HepG2 (cell line): ENCODE data around the gene FAM20A. TPM values are rescaled to one million over a fixed set of nuclear protein-coding genes. Genes with fewer than 3 reads are reported as not detected.

ENCODE experiments used
- ATF2 ChIP-seq: sonication (generic); formaldehyde crosslinking; IDR thresholded peaks from 2 replicates; pipeline ENCODE4 v1.4.0; 2020; ENCODE audit warnings: missing genetic modification reagents
- CHD4 ChIP-seq: fragments of 200-600 bp; sonication (generic); IDR thresholded peaks from 2 replicates; pipeline ENCODE4 v1.7.0; 2017; ENCODE audit warnings: mild to moderate bottlenecking, low read length, borderline replicate concordance
- FOXK1 ChIP-seq: sonication (generic); formaldehyde crosslinking; IDR thresholded peaks from 2 replicates; pipeline ENCODE4 v1.4.0; 2020; ENCODE audit warnings: low read depth, missing genetic modification reagents, borderline replicate concordance
- HHEX ChIP-seq: IDR thresholded peaks from 2 replicates; pipeline ENCODE4 v1.6.1; 2016; ENCODE audit warnings: control low read depth
- IRF1 ChIP-seq: sonication (generic); formaldehyde crosslinking; IDR thresholded peaks from 2 replicates; pipeline ENCODE4 v1.4.0; 2020; ENCODE audit warnings: low read depth, mild to moderate bottlenecking, missing genetic modification reagents
- KDM5A ChIP-seq: fragments of 200-600 bp; sonication (generic); IDR thresholded peaks from 2 replicates; pipeline ENCODE4 v1.7.0; 2018; ENCODE audit warnings: antibody characterized with exemption, mild to moderate bottlenecking, low read length, borderline replicate concordance
- KLF11 ChIP-seq: IDR thresholded peaks from 2 replicates; pipeline ENCODE4 v1.6.1; 2016; ENCODE audit warnings: missing compliant biosample characterization
- NR2F2 ChIP-seq: IDR thresholded peaks from 2 replicates; pipeline ENCODE4 v1.6.1; 2012; ENCODE audit warnings: low read depth, inconsistent platforms, borderline replicate concordance
- PCBP2 ChIP-seq: fragments of 200-400 bp; formaldehyde crosslinking; optimal IDR thresholded peaks from 2 replicates; pipeline ENCODE3; 2018; ENCODE audit warnings: low read length, low read depth; ENCODE audit not compliant: poor library complexity, severe bottlenecking
- POLR2AphosphoS2 ChIP-seq: IDR thresholded peaks from 2 replicates; pipeline ENCODE4 v1.6.1; 2011; ENCODE audit warnings: low read depth, low read length, improper control_type of control experiment
- TIGD3 ChIP-seq: sonication (generic); formaldehyde crosslinking; IDR thresholded peaks from 2 replicates; pipeline ENCODE4 v1.5.1; 2020; ENCODE audit warnings: mild to moderate bottlenecking, missing genetic modification reagents, borderline replicate concordance
- TSC22D2 ChIP-seq: sonication (generic); formaldehyde crosslinking; IDR thresholded peaks from 2 replicates; pipeline ENCODE4 v1.5.1; 2020; ENCODE audit warnings: missing genetic modification reagents, mild to moderate bottlenecking, borderline replicate concordance
- ZHX2 ChIP-seq, 2 experiments: sonication (generic) in 1 of 2; formaldehyde crosslinking in 1 of 2; IDR thresholded peaks; 2 replicates each; pipeline versions ENCODE4 v1.6.1 to v1.9.0; 2014 to 2022; ENCODE audit warnings: antibody characterized with exemption in 1 of 2, borderline replicate concordance in 1 of 2, inconsistent platforms in 1 of 2, low read depth in 1 of 2, missing genetic modification reagents in 1 of 2
- ZNF567 ChIP-seq: sonication (generic); formaldehyde crosslinking; IDR thresholded peaks from 2 replicates; pipeline ENCODE4 v1.8.1; 2023; ENCODE audit warnings: mild to moderate bottlenecking, missing genetic modification reagents, borderline replicate concordance
- ZNF777 ChIP-seq: sonication (generic); formaldehyde crosslinking; IDR thresholded peaks from 2 replicates; pipeline ENCODE4 v1.4.0; 2020; ENCODE audit warnings: missing genetic modification reagents
- ZNF790 ChIP-seq: sonication (generic); formaldehyde crosslinking; IDR thresholded peaks from 2 replicates; pipeline ENCODE4 v1.8.0; 2022; ENCODE audit warnings: missing genetic modification reagents, mild to moderate bottlenecking, borderline replicate concordance
- ZNF83 ChIP-seq: sonication (generic); formaldehyde crosslinking; IDR thresholded peaks from 2 replicates; pipeline ENCODE4 v1.4.0; 2020; ENCODE audit warnings: missing genetic modification reagents, mild to moderate bottlenecking, borderline replicate concordance
- ZSCAN9 ChIP-seq: IDR thresholded peaks from 2 replicates; pipeline ENCODE4 v1.6.1; 2016; ENCODE audit warnings: borderline replicate concordance
- polyA plus RNA-seq, 8 experiments: library from polyadenylated mRNA; depleted of rRNA in 3 of 8; stranded (reverse) in 7 of 8; unstranded in 1 of 8; fragments of >200 nt; fragmentation: Illumina TruSeq in 4 of 8; extraction: Trizol in 4 of 8; gene quantifications; 2 replicates each; pipeline versions ENCODE4 v1.2.1 to v1.2.3, GENCODE V29; 2011 to 2016; ENCODE audit warnings: low read depth in 4 of 8, missing spikeins in 1 of 8, mixed read lengths in 1 of 8; ENCODE audit not compliant: insufficient read depth in 1 of 8
- total RNA-seq, 5 experiments: library from RNA; depleted of rRNA; stranded (reverse); fragments of >200 nt; fragmentation: Illumina TruSeq; extraction: Trizol; gene quantifications; 2 replicates each; pipeline ENCODE4 v1.2.3, GENCODE V29; 2016; ENCODE audit warnings: low read depth in 1 of 5

Gene FAM20A
- total and polyA plus RNA-seq, 2 of the 13 experiments (the other 11 are each of a cell fraction or from before 2014, with no cell fraction given), result 9.3 to 20.7 TPM

- TF ChIP-seq KLF11 (no peak), IRF1 (no peak), HHEX (CRISPR knock-in tag) (no peak), ZNF790 (no peak), FOXK1 (0 out of 2 replicates have a peak, but pooled peaks have one; percentile 12), PCBP2 (no peak), KDM5A (no peak), POLR2AphosphoS2 (no peak), TSC22D2 (no peak), ZNF83 (CRISPR knock-in tag) (no peak), ZSCAN9 (no peak), NR2F2 (no peak), CHD4 (peak; percentile 47; the same call in 1 of the 2 replicates), TIGD3 (CRISPR knock-in tag) (no peak), ZHX2 (IDR thresholded peaks at IDR 0.05; ENCODE audit: low read depth) (no peak), ZHX2 (CRISPR knock-in tag; IDR thresholded peaks at IDR 0.05; ENCODE audit: borderline replicate concordance) (no peak), ZNF777 (CRISPR knock-in tag) (no peak), ATF2 (CRISPR knock-in tag) (peak; percentile 16; the same call in 1 of the 2 replicates), ZNF567 (CRISPR knock-in tag) (no peak; the same call in 1 of the 2 replicates)
Measured at GRCh38 chr17:68509141-68510057, 91.8 kb downstream of the FAM20A start (continued).
